ELR (cell line): ENCODE measurements around the gene MBOAT2.
"Not testable (repeated sequence)": the region's sequence is repeated elsewhere in the genome, so short reads cannot be mapped to it uniquely, and the experiment has no call there.

Experiments
- DNase-seq: peaks from one replicate; pipeline ENCODE4 v3.0.0-alpha.2; 2015; ENCODE audit warnings: low read depth

The MBOAT2 gene, protein sequence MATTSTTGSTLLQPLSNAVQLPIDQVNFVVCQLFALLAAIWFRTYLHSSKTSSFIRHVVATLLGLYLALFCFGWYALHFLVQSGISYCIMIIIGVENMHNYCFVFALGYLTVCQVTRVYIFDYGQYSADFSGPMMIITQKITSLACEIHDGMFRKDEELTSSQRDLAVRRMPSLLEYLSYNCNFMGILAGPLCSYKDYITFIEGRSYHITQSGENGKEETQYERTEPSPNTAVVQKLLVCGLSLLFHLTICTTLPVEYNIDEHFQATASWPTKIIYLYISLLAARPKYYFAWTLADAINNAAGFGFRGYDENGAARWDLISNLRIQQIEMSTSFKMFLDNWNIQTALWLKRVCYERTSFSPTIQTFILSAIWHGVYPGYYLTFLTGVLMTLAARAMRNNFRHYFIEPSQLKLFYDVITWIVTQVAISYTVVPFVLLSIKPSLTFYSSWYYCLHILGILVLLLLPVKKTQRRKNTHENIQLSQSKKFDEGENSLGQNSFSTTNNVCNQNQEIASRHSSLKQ

DNA sequence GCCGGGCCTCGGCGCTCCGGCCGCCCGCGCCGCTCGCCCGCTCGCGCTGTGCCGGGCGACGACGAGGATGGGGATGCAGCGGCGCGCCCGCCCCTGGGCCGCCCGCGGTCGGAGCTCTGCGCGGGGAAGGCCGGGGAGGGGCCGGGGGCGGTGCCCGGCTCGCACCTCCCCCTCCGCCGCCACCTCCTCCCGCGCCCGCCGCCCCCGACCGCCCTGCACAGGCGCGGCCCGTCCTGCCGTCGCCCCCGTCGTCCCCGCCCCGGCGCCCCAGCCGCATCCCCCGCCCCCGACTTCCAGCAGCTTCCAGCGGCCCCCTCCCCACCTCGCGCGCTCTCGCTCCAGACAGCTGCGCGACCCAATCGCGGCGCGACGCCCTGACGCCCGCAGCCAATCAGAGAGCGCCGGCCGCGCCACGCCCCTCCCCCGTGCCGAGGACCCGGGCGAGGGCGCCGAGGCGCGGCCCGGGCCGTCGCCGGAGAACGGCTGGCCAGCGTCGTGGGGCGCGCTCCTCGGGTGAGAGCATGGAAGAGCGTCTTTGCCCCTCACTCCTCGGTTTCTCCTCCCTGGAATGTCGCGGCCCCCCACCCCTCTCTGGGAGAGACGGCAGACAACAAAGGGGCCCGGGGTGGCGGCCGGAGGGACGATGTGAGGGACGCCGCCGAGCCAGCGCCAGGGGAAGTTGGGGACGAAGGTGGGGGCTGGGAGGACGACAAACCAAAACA, at the start of gene MBOAT2:
Gene MBOAT2 (minus strand): TSS at position 69 of the 722 bp plus-strand sequence. CDS start 70 bp downstream, outside the sequence.
- peak; percentile 89 for DNase-seq

DNA sequence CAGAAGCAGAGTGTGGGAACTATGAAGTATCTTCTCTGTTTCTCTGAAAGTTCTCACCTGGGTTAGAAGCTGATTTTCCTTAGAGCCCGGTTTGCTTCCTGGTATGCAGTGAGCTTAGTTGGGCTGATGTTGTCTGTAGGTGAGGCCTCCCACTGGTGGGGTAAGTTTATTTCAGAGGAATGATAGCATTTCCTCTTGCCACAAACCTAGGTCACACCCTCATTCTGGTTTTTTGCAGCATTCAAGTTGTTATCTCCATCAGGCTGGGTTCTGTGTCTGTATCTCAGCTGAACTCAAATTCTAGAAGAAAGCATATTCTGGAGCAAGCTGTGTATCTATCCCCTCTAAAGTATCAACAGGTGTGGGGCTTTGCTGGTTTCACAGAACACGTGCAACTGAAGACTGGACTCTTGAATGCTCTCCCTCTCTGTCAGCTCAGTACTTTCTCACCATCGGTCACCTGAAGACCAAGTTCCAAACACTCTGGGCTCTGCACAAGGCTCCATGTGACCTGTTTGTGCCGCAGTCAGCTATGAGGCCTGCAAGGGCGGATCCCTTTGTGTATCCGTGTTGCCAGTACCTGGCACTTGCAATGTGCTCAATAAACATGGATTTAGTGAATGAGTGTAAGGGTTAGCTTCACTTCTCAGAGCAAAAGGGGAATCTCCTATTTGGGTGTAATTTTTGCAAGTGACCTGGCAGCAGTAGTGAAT, 49.5 kb upstream of the MBOAT2 start:
- no peak for DNase-seq

DNA sequence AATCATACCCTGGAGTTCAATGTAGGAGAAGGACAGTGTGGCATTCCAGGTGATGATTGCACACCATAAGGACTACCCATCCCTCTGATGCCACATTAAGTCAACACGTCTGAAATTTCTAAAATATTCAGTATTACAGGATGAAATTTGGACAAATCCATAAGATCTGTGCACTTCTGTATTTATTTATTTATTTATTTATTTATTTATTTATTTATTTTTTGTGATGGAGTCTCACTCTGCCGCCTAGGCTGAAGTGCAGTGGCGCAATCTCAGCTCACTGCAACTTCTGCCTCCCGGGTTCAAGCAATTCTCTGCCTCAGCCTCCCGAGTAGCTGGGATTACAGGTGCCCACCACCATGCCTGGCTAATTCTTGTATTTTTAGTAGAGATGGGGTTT, 48.0 kb upstream of the MBOAT2 start:
- DNase-seq, result not testable (repeated sequence)

DNA sequence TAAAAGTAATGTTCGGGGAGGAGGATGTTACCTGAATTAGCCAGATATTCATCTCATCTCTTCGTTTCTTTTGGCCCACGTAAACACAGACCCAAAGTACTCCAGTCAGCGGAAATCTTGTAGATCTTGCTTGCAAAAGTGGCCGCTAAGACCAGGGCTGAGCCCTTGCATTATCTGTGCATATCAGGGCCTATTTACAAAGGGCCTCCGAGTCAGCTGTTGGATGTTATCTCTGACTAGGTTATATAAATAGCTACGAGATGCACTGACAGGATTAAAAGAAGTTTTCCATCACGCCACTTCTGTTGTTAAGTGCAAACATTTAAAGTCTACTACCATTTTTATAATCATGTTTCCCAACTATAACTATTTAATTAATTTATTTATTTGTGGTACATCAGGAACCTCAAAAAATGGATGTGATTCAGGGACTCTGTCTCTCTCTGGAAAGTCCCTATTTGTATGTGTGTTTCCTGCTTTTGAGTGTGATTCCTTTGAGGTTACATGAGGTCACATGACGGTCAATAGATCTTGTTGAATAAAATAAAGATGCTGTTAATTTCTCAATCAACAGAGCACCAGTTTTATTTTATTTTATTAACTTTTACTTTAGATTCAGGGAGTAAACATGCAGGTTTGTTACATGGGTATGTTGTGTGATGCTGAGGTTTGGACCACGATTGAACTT, 46.8 kb upstream of the MBOAT2 start:
- peak; percentile 10 for DNase-seq

DNA sequence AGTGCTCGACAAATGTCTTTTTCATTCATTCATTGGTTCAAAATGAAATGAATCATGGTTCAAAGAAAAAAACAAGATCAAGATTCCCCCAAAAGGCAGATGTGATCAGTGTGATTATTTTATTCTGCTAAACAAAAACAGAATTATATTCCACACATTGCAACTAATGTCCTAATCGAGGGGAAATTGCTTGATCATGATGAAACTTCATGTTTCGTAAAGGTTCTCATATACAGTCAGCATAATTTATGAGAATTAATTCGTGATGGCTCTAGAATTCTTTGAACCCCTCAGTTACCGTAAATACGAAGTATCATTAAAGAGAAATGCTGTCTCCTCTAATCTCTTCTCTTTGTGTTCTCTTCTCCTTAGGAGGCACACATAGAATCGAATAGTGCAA, 42.1 kb upstream of the MBOAT2 start:
- no peak for DNase-seq

DNA sequence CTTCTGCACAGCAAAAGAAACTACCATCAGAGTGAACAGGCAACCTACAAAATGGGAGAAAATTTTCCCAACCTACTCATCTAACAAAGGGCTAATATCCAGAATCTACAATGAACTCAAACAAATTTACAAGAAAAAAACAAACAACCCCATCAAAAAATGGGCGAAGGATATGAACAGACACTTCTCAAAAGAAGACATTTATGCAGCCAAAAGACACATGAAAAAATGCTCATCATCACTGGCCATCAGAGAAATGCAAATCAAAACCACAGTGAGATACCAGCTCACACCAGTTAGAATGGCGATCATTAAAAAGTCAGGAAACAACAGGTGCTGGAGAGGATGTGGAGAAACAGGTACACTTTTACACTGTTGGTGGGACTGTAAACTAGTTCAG, 40.0 kb upstream of the MBOAT2 start:
- not testable (repeated sequence) for DNase-seq

DNA sequence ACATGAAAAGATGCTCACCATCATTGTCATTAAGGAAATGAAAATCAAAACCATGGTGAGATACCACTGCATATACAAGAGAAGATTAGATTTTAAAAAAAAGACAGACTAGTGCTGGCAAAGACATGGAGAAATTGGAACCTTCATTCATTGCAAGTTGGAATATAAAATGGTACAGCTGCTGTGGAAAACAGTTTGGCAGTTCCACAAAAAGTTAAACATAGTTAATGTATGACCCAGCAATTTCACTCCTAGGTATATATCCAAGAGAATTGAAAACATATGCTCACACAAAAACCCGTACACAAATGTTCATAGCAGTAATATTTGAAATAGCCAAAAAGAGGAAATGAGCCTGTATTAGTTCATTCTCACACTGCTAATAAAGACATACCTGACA, 33.7 kb upstream of the MBOAT2 start:
- DNase-seq, result no peak

DNA sequence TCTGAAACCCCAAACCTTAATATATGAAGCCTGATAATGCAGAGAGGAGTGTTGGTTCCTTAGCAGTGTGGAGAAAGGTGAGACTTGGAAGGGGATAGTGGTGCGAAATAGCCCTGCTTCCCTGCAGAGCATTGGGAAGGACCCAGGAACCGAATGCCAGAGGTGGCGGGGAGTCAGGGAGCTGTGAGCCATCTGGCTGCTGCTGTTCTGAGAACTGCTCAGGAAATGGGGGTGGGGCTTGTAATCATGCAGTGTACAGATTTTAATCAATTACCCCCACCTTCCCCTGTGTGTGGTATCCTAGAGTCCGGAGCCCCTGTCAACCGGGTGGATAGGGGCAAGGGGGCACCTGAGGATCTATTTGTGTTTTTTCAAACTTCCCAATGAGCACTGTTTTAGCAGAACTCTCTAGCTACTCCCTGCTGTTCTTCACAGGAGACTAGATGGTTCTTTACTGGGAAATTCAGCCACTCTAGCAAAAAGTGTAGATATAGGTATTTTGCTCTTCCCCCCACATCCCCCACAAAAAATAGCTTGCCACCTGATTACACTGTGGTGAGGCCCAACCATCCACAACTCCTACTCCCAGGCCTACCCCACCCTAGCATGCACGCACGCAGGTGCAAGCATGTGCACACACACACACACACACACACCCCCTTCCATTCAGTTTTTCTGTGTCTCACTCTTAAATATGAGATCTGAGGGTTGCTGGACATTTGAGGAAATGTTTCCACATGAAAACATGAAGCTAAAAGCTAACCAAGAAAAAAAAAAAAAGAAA, 30.1 kb upstream of the MBOAT2 start:
- DNase-seq, result no peak

DNA sequence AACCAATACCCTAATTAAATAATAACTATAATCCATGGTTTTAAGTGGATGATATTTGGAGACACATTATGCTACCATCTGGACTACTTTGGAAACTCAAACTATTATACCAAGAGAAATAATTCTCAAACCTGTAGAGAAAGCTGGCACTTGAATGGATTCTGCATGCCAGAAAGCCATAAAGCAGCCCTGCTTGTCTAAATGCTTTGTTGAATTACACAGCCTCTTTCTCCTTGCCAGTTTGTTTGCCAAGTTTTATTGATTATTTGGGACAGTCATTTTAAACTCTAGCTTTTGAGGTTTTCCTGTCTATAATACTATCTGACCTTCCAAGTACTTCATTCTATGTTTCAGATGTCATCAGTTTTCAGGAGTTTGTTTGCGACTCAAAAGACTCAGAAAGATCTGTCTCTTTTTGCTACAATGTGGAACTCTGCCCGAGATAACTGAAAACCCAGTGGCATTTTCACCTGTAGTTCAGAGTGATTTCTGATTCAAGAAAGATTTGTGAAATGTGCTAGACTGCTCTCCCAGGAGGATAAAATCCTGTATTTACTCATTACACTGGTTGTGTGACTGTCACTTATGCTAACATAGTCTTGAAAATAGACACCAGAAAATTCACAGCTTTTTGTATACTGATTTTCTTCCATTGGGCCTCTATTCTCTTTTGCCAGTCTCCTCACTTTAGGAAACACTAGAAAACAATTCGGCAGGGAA, 29.2 kb upstream of the MBOAT2 start:
- no peak for DNase-seq

DNA sequence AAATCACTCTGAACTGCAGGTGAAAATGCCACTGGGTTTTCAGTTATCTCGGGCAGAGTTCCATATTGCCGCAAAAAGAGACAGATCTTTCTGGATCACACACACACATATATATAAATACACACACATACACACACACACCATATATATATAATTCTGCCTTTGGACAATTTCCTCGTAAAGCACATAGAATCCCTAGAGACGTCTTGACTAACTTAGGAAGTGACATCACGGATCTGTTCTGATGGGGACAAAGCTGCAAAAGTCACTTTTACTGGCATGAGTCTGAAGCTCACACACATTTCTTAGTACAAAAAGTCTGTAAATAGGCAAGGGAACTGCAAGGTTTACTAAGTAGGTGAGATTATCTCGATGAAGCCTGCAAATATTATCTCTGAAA, 28.6 kb upstream of the MBOAT2 start:
- no peak for DNase-seq

DNA sequence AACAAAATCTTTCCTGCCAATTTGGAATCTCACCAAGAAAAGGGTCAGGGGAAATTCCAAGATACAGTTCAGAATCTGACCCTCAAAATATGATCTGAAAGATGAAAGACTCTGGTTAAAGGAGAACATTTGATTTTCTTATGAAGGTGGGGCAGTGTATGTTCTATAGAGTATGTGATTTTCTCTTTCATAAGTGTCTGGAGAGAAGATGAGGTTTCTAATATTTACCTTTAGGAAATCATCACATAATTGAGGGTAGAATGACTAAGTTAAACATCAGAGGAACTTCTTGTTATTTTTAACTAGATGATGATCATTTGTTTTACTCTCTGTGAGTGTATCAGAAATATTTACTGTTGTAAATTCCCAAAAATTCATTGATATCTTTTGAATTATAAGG, 27.8 kb upstream of the MBOAT2 start:
- DNase-seq, result peak; percentile 35

DNA sequence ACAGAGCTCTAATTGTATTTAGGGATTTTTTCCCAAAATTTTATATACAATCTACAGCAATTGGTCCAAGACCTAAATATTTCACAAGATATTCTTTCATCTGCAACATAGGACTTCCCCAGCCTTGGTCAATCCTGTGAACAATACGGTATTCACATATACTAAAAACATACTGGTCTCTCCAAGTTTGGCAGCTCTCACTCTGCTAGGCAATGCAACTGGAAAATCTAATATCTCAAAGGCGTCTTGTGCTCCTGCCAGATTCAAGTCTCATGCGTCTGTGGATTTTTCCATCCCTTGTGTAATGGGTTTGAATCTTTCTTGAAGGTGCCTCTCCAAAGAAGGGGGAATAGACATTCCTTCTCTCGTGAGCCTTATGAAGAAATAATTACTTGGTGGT, 27.4 kb upstream of the MBOAT2 start:
- no peak for DNase-seq

DNA sequence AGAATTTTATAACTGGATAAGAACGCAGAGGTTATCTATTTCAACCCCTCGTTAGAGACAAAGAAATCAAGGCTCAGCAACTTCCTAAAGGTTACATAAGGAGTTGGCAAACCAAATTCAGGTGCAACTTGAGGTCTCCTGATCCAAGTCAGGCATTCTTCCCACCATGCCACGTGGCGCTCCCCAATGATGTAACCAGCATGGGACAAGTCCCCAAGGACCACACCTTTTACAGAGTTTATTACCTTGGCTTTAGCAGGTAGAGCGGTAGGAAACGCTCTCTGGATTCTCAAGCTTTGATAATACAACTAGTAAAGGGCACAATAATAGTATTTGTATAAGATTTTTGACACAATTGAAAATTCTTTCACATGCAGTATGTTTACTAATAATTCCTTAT, 26.7 kb upstream of the MBOAT2 start:
- DNase-seq, result no peak

DNA sequence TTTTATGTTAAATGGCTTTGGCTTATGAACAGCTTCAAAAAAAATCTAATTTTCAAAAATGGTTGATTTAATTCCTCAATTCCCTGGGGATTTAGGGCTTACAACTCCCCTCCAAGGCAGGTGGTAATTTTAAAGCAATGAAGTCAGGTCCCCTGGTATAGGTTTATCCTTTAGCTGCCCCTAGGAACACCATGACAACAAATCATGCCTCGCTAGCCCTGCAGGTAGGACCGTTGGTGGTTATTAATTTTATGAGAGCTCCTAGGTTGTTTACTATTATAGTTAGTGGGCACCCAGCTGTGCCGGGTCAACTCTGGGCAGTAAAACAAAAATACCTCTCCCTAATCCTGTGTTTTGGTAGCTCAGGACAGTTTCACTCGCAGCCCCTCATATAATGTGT, 26.2 kb upstream of the MBOAT2 start:
- no peak for DNase-seq

DNA sequence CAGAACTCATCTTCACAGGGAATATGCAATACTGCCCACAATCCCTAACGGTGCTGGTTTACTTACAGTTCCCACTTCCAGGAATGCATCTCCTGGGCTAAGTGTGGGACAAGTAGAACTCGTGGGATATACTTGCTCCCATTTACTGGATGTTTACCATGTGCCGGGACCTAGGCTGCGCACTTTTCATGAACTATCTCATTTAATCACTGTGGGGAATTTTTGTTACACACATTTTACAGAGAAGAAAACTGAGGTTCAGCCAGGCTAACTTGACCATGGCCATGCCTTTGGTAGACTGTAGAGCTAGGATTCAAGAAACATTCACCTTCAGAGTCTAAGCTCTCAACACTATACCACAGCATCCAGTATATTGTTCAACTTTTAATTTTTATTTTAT, 24.4 kb upstream of the MBOAT2 start:
- DNase-seq, result no peak

DNA sequence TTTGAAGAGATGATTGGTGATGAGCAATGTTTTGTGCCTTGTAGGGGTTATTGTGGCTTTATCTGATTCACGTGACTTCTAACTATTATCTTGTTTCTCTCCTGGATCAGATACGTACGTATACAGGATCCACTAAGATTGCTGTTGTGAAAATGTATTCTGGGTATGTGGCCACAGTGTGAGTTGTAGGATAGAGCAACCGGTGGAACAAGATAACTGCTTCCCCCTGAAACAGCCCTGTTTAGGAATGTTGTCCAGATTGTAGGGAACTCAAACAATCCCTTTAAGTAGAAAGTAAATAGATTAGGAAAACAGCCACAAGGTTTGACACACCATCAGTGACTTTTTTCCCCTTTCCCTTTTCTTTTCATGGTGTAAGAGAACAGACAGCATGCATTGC, 22.3 kb upstream of the MBOAT2 start:
- DNase-seq, result no peak

DNA sequence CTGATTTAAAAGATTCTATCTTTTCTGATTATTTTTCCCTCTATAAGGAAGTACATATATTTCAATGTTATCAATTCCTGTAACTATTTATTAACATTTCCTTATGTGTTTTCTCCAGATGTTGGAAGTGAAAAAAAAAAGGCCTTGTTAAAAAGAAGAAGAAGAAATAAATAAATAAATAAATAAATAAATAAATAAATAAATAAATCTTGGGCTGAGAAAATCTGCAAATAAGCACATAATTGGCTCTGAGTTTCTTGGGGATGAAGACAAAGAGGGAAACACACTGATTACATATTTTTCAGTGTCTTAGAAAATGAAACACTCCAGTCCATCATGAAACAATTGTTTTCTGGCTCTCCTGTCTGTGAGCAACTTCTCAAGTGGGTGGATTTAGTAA, 21.1 kb upstream of the MBOAT2 start:
- DNase-seq, result no peak

DNA sequence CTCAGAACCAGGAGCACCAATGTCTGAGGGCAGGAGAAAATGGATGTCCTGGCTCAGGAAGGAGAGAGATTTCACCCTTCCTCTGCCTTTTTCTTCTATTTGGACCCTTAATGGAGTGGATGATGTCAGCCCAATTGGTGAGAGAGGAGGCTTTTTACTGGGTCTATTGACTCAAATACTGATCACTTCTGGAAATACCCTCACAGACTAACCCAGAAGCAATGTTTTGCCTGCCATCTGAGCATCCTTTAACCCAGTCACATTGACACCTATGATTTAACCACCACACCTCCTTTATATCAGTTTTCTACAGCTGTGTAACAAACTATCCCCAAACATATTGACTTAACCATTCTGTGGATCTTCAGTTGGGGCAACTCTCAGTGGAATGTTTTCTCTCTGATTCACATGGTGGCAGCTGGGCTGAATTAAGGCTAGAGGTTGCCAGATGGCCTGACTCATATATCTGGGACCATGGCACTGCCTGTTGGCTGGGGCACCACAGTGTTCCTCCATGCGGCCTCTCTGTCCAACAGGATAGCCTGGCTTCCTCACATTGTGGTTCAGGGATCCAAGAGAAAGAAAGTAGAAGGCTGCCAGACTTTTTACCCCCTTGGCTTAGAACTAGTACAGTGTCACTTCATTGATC, 18.2 kb upstream of the MBOAT2 start:
- DNase-seq, result no peak

DNA sequence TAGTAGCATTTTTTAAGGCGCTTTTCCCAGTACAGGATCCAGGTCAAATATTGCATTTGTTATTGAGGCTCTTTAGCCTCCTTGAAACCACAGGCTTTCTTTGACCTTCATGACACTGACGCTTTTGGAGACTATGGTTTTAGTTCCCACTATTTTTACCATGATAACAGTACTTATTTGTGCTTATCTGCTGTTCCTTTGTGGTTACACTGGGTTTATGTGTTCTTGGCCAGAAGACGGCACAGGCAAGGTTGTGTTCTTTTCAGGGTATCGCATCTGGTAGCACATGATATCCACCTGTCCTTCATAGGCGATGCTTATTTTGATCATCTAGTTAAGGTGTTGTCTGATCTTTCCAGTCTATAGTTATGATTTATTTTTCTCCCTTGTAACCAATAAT, 16.8 kb upstream of the MBOAT2 start:
- DNase-seq, result no peak

DNA sequence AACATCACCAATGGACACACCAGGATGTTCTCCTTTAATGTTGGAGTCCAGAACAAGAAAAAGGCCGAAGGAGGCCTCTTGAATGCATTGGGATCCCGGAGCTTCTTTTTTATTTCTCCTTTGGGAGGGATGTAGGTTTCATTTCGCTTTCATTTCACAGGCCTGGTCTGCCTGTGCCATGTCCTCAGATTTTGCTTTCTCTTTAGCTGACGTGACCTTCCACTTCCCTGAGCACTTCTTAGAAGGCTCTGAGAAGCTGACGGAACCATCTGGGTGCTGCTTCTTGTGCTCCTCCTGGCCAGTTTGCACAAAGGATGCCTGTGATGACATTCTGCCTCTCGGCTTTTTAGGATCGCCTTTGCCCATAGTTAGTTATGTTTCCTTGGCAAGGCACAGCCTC, 15.1 kb upstream of the MBOAT2 start:
- DNase-seq, result no peak
